ENCODE measurements around the gene MOBP.
A peak's percentile ranks its signal among the peaks of the same experiment; 100 is the strongest.

DNA sequence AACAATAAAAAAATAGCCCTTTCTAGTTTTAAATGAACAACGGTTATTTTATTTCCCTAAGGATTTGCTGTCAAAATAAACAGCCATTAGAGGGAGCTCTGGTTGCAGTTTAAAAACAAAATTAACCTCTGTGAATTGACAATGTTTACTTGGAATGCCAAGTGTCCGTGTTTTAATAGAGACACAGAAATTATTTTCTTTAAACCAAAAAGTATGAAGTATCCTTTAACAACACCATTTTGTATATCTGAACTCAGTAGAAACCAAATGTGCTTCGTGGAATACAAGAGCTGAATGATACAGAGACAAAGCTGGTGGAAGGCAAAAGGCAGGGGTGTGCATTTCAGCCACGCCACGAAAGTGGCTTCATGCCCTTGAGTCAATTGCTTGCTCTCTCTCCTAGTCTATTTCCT is 74.4 kb downstream of the MOBP start:
- TF ChIP-seq CTCF (conservative IDR thresholded peaks at IDR 0.05; ENCODE audit: low read depth, low read length) (peak; percentile 91), EZH2 (IDR thresholded peaks at IDR 0.05; ENCODE audit: low read length, unreplicated experiment) (no peak)

Measured in PC-3 (cell line).